ENCODE data around the gene PLPPR1.
"Not testable (repeated sequence)": the region's sequence is repeated elsewhere in the genome, so short reads cannot be mapped to it uniquely, and the experiment has no call there.

PLPPR1 gene

GRCh38 chr9:101226161-101226560 is 197.6 kb downstream of the PLPPR1 start:
- no peak for DNase-seq

DNA sequence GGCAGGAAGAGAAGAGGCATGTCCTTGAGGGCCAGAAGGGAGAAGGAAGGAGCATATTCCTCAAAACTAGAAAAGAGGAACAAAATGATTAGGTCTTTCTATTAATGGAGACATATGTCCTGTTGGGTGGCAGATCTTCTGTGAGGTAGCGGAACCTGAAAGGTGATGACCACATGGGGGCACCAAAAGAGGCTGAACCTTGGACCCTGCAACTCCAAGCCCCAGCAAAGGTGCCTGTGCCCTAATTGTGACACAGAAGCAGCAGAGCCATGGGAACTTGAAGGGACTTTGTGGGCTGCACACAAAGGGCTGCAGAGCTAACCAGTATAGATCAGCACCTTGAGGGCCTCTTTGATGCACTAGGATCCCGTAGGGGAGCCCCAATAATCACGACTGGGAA is 198.3 kb downstream of the PLPPR1 start:
- no peak for DNase-seq

- no peak for DNase-seq
Observed at GRCh38 chr9:101229606-101230005, 201.1 kb downstream of the PLPPR1 start.

DNA sequence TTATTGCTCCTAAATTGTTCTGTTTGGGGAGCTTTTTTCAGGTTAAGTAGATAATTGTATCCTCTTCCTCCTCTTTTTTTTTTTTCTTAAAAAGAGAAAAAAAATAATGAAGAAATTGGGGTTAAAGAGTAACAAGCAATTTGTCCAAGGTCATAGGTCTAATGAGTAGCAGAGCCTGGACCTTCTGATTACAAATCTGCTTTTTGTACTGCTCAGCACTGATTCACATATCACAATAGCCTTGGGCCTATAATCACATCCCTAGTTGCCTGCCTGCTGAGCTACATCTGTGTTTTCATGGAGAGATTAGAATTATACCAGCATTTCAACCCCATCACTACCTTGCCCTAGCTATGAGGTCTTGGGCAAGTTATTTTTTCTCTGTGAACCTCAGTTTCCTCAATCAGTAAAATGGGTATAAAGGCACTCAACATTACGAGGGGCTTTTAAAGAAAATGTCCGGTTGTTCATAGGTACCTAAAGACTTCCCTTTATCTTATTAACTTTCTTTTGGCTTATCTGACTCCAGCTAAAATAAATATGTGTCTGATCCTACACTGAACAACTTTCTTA is 204.0 kb downstream of the PLPPR1 start:
- DNase-seq, result no peak

- no peak for DNase-seq
Observed at GRCh38 chr9:101235105-101235866, 206.8 kb downstream of the PLPPR1 start.

- no peak for DNase-seq
Observed at GRCh38 chr9:101242651-101243050, 214.1 kb downstream of the PLPPR1 start.

DNA sequence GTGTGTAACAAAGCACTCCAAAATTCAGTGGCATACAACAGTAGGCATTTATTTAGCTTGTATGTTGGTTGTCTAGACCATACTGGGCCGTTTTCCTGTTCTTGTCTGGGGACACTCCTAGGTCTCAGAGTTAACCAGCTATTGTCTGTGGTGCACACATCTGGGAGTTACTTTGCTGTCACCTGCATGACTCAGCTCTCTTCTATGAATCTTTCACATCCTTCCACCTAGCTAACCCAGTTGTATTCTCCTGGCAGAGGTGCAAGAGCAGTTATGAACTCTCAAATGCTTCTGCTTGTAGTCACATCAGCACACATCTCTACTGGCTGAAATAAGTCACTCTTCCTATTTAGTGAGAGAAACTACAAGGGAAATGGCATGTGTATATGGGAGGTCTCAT is 218.2 kb downstream of the PLPPR1 start:
- DNase-seq, result no peak

DNA sequence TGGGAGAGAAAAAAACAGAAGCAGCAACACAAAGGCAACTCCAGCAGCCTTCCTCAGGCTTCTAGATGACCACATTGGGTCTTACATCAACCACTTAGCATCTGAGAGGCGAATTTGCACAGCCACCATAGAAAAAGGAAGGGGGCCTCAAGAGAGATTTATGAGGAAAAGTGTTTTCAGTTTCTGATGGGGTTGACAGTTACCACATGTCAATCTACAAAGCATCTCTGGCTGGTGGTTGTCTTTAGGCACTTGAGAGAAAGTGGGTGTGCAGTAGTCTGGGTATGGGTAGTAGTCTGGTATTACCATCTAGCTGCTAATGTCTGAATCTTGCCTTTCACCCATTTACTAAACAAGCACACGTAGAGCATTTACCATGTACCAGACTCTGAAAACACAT is 218.8 kb downstream of the PLPPR1 start:
- DNase-seq, result no peak

DNA sequence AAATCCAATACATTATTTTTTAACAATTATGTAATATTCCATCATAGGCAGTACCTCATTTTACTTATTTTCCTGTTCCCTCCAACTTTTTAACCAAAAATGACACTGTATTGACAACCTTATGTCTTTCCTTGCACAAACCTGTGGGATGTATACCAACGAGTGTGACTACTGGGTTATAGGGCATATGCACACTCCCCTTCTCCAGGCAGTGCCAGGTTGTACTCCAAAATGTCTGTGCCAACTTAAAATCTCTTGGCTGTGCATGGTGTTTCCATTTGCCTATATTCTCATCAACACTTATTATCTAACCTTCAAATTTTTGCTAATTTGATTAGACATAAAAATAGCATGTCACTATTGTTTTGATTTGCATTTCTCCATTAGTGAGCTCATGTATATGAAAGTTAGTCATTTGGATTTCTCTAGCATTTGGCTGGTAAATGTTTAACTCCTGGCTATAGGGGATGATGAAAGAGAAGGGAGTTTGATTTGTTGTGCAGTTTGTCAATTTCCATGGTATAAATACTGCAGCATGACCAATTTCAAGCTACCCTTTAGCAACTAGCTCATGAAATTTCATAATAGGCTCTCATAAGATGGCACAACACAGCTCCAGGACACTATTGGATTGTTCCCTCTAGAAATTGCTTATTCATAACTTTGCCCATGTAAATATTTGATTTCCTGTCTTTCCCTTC is 226.4 kb downstream of the PLPPR1 start:
- DNase-seq, result no peak

- no peak for DNase-seq
Observed at GRCh38 chr9:101264727-101265126, 236.2 kb downstream of the PLPPR1 start.

DNA sequence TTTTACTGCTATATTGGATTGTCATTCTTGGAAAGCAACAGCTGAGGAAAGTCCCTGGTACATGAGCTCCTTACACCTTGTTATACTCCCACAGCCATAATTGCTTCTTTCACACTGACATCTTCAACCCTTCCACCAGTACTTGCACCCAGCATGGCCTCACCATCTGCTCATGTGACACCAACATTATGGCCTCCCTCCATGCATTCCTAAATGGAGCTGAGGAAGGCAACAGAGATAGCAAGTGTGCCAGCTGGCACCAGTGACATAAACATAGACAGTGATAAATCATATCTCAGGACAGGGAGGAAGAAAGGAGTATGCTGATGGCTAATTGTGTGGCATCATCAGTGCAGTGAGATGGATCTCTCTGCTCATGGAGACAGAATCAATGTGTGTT is 236.7 kb downstream of the PLPPR1 start:
- no peak for DNase-seq

GRCh38 chr9:101268426-101268825 is 239.9 kb downstream of the PLPPR1 start:
- DNase-seq, result no peak

GRCh38 chr9:101269591-101270283 is 241.2 kb downstream of the PLPPR1 start:
- no peak for DNase-seq

DNA sequence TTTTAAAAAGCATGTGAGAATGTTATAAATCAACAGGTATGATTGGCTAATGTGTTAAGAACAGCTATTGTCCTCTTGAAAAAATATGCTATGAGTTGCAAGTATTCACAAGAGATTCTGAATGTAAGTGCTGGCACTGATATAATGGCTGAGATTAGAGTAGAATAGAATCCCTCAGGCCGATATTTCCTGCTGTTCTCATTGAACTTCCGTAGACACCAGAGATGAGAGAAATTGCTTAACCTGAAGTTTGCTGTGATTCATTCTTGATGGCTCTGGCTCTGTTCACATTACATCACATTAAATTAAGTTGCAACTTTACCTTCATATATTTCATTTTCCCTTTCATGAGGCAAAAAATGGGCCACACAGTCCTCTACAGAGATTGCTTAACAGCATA is 241.8 kb downstream of the PLPPR1 start:
- no peak for DNase-seq

DNA sequence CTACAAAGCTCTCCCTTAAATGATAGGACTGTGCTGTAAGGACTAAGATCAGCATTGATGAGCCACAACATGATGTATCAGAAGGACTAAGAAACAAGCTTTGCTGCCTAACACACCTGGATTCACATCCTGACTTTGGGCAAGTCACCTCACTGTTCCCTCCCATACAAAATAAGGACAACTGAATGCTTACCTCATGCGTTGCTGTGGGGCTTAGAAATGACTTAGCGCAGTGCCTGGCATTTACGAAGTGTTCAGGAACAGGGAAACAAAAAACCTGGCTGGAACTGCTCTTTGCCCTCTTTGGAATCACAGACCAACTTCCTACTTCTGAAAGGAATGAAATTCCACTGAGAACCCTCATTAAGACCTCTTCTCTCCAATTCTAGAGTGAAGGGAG is 242.6 kb downstream of the PLPPR1 start:
- DNase-seq, result no peak

DNA sequence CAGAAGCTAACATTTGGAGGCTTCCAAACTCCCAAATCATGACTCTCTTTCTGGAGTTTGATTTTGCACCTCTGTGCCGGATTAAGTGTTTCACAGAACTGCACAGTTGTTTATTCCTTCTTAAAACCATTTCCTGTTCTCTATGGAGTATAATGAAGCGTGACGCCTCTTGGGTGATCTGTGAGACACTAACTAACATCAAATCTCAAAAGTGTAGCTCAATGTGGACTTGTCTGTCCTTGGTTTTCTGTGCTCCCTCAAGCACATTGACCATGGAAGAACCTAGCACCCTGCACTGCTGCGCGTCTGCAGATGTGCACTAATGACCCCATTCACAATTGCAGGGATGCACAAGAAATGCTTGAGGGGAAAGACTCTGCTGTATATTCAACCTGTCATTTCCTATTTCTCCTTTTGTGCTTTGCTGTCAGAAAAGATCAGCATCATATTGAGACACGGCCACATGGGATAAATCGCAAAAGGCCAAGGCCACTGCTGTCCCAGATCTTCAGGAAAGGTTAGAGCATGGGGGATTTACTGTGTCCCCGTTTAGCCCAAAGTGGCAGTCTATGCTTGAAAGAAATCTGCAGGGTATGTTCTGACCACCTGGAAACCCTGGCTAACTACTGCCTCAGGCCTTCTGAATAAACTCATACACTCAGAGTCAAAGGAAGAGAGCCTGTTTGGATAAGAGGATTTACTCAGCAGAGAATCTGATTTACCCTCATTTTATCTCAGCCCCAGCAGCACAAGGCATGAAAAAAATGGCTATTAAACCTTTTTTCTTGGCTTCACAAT is 246.6 kb downstream of the PLPPR1 start:
- DNase-seq, result no peak

DNA sequence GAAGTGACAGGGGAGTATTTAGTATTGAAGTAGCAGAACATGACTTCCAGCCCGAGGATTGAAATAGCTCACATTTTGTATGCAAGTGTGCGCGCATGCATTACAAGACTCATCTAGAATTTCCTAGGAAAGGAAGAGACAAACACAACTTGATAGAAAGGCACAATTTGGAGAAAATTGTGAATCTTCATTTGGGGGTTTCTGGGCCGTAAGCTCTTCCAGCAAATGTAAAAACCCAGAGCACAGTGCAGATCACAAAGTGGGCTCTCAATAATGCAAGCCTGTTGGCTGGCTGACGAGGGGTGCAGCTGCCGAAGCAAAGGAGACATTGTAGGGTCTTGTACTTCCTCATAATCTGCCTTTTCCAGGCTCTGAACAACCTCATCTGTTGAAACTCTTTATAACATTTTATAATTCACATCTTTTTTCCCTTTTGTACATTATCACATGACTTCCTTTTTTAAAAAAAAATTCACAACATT is 247.3 kb downstream of the PLPPR1 start:
- DNase-seq, result no peak

DNA sequence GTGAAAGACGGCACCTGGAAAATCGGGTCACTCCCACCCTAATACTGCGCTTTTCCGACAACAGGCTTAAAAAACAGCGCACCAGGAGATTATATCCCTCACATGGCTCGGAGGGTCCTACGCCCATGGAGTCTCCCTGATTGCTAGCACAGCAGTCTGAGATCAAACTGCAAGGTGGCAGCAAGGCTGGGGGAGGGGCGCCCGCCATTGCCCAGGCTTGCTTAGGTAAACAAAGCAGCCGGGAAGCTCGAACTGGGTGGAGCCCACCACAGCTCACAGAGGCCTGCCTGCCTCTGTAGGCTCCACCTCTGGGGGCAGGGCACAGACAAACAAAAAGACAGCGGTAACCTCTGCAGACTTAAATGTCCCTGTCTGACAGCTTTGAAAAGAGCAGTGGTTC is 262.5 kb downstream of the PLPPR1 start:
- DNase-seq, result not testable (repeated sequence)

DNA sequence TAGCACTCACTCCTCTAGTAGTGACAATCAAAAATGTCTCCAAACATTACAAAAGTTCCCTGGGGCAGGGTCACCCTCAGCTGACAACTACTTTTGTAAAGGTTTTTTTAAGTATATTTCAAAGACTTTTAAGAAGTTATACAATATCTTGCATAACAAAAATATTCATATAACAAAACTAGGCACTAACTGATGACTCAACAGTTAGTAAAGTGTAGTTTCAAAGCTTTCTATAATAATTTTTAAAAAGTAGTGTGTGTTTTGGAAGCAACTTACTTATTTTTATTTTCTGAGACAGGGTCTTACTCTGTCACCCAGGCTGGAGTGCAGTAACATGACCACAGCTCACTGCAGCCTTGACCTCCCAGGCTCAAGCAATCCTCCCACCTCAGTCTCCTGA is 271.4 kb downstream of the PLPPR1 start:
- no peak for DNase-seq

DNA sequence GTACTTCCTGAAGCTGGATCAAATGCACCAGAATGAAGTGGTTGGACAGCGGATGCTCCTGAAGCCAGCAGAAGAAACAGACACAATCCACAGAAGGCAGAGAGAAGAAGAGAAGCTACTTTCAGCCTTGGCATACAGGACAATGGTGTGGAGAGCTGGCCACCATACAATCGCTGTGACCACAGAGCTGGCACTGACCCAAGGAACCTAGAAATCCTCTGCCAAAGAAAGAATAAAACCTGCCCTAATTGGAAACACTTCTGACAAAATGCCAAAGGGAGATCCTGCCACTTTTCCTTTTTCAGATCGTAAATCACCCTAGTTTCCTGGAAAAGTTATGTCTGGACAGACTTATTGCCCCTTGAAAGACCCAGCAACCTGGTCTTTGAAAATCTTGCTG is 278.5 kb downstream of the PLPPR1 start:
- DNase-seq, result no peak

- no peak for DNase-seq
Observed at GRCh38 chr9:101307524-101308213, 279.1 kb downstream of the PLPPR1 start.

DNA sequence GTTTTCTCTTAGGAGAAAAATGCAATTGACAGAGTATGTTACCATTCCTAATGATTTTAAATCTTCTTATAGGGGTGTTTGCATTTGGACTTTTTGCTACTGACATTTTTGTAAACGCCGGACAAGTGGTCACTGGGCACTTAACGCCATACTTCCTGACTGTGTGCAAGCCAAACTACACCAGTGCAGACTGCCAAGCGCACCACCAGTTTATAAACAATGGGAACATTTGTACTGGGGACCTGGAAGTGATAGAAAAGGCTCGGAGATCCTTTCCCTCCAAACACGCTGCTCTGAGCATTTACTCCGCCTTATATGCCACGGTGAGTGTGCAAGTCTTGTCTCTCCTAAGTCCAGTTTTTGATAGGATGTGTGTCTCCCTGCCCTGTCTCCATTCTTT is 280.6 kb downstream of the PLPPR1 start:
- DNase-seq, result no peak

Data from CD4-positive, alpha-beta T cell treated with Interleukin-10 for 1 hour (primary cell).